K562 (cell line): ENCODE data around the gene EPHA4. TPM values are rescaled to one million over a fixed set of nuclear protein-coding genes. Genes with fewer than 3 reads are reported as not detected.

Source experiments
- ATAC-seq: fragments of 200-7000 bp; cut with Tn5 transposase; 3 replicates; pipeline ENCODE4 v1.9.1; 2020; ENCODE audit warnings: moderate library complexity
- BruUV-seq: library from RNA; stranded (reverse); fragments of 400-500 nt; replicated peaks from 2 replicates; lab custom pipeline; 2021; lab: Mats Ljungman, UMichigan
- CTCF ChIA-PET: fragments of 300-600 bp; formaldehyde crosslinking; extraction: SDS; loops from one replicate; lab custom pipeline; 2021; ENCODE audit warnings: low intra/inter-chr PET ratio; lab: Yijun Ruan, JAX
- POLR2A ChIA-PET: fragments of 300-600, 350-650 bp; sonication (Branson Sonifier 250); formaldehyde crosslinking; extraction: SDS; loops from one replicate; lab custom pipeline; 2021; ENCODE audit warnings: antibody characterized with exemption, inconsistent platforms; lab: Yijun Ruan, JAX
- DNase-seq, 4 experiments: peaks; one replicate each; pipeline versions ENCODE4 v3.0.0 to v3.0.0-alpha.2; 2011 to 2018; ENCODE audit warnings: low spot score in 3 of 4, mixed read lengths in 3 of 4; ENCODE audit errors: extremely low read depth in 1 of 4
- FAIRE-seq: peaks from 2 replicates; lab custom pipeline; 2011; peaks lifted over from hg19 to GRCh38; lab: Jason Lieb, UNC
- H2AFZ ChIP-seq: 2 replicates; pipeline ENCODE4 v1.6.0; 2011; ENCODE audit warnings: low read depth, low read length, control low read depth, inconsistent platforms
- H3K27ac ChIP-seq: fragments of 200-600 bp; 3 replicates; pipeline ENCODE4 v1.8.0; 2011; ENCODE audit warnings: low read depth, mild to moderate bottlenecking, control low read depth, inconsistent platforms, low read length, moderate library complexity, mixed read lengths; ENCODE audit errors: extremely low read depth
- H3K27me3 ChIP-seq, 2 experiments: fragments of 300-600 bp in 1 of 2; 2 replicates in 1 of 2; 3 replicates in 1 of 2; pipeline versions ENCODE4 v1.6.0 to v1.8.0; 2011; ENCODE audit warnings: inconsistent platforms in 2 of 2, low read length in 2 of 2, mild to moderate bottlenecking in 1 of 2, mixed read lengths in 1 of 2, moderate library complexity in 1 of 2; ENCODE audit not compliant: control insufficient read depth in 2 of 2, insufficient read depth in 2 of 2
- H3K36me3 ChIP-seq: fragments of 300-600 bp; 3 replicates; pipeline ENCODE4 v1.8.0; 2011; ENCODE audit warnings: mild to moderate bottlenecking, low read length, inconsistent platforms; ENCODE audit not compliant: control insufficient read depth, insufficient read depth
- H3K4me1 ChIP-seq, 2 experiments: fragments of 200-600 bp in 1 of 2; replicated peaks in 1 of 2; 2 replicates in 1 of 2; 3 replicates in 1 of 2; pipeline versions ENCODE4 v1.5.1 to v1.8.0; 2011; ENCODE audit warnings: inconsistent platforms in 2 of 2, low read length in 2 of 2, mild to moderate bottlenecking in 1 of 2, mixed read lengths in 1 of 2, moderate library complexity in 1 of 2; ENCODE audit not compliant: control insufficient read depth in 2 of 2, insufficient read depth in 2 of 2
- H3K4me2 ChIP-seq: 2 replicates; pipeline ENCODE4 v1.6.1; 2011; ENCODE audit warnings: low read length, control low read depth, inconsistent platforms, mixed read lengths; ENCODE audit not compliant: insufficient read depth
- H3K4me3 ChIP-seq: fragments of 200-600 bp; sonication (generic), shearing (Covaris generic); 2 replicates; pipeline ENCODE4 v1.5.1; 2016; ENCODE audit warnings: control low read depth, inconsistent platforms
- H3K79me2 ChIP-seq: fragments of 200-600 bp; 3 replicates; pipeline ENCODE4 v1.8.0; 2011; ENCODE audit warnings: low read length, inconsistent platforms; ENCODE audit not compliant: control insufficient read depth, insufficient read depth
- H3K9ac ChIP-seq, 2 experiments: 2 replicates each; pipeline versions ENCODE4 v1.6.0 to v1.6.1; 2011; ENCODE audit warnings: low read depth in 2 of 2, low read length in 2 of 2, control low read depth in 1 of 2, inconsistent platforms in 1 of 2, mild to moderate bottlenecking in 1 of 2, mixed read lengths in 1 of 2; ENCODE audit not compliant: insufficient read depth in 1 of 2
- H3K9me1 ChIP-seq: one replicate; pipeline ENCODE4 v1.6.0; 2011; ENCODE audit warnings: inconsistent platforms, mild to moderate bottlenecking, low read length, moderate library complexity; ENCODE audit not compliant: control insufficient read depth, insufficient read depth
- H3K9me3 ChIP-seq: replicated peaks from 2 replicates; pipeline ENCODE4 v1.5.1; 2011; ENCODE audit warnings: low read depth, low read length, inconsistent platforms; ENCODE audit not compliant: control insufficient read depth, insufficient read depth
- H4K20me1 ChIP-seq: replicated peaks from 2 replicates; pipeline ENCODE4 v1.6.1; 2011; ENCODE audit warnings: low read length, inconsistent platforms, mixed read lengths; ENCODE audit not compliant: control insufficient read depth, insufficient read depth
- CAMTA2 ChIP-seq: fragments of 250-450 bp; sonication (Bioruptor Pico); conservative IDR thresholded peaks from 2 replicates; pipeline ENCODE4 v1.5.1; 2022
- NFE2 ChIP-seq: IDR thresholded peaks from 2 replicates; pipeline ENCODE4 v1.6.1; 2014; ENCODE audit warnings: antibody characterized with exemption, low read depth
- PBX2 ChIP-seq, 2 experiments: IDR thresholded peaks in 1 of 2; conservative IDR thresholded peaks in 1 of 2; 2 replicates each; pipeline ENCODE4 v1.6.1; 2016; ENCODE audit warnings: low read depth in 2 of 2, mild to moderate bottlenecking in 1 of 2, missing compliant biosample characterization in 1 of 2, missing genetic modification characterization in 1 of 2, moderate library complexity in 1 of 2
- POLR2H ChIP-seq: IDR thresholded peaks from 2 replicates; pipeline ENCODE4 v1.6.1; 2016; ENCODE audit warnings: missing genetic modification characterization, low read depth, mild to moderate bottlenecking, control low read depth, missing compliant biosample characterization, moderate library complexity
- SIX5 ChIP-seq, 2 experiments: IDR thresholded peaks; 2 replicates each; pipeline ENCODE4 v1.6.1; 2011; ENCODE audit warnings: low read length in 2 of 2, borderline replicate concordance in 1 of 2, low read depth in 1 of 2, mild to moderate bottlenecking in 1 of 2, moderate library complexity in 1 of 2; ENCODE audit not compliant: insufficient read depth in 1 of 2
- TCF3 ChIP-seq: sonication (generic); formaldehyde crosslinking; IDR thresholded peaks from 2 replicates; pipeline ENCODE4 v1.4.0; 2020; ENCODE audit warnings: mild to moderate bottlenecking, missing genetic modification reagents
- ZNF184 ChIP-seq: sonication (generic); formaldehyde crosslinking; IDR thresholded peaks from 2 replicates; pipeline ENCODE4 v1.5.0; 2020; ENCODE audit warnings: missing genetic modification reagents
- ZSCAN32 ChIP-seq: fragments of 450-650 bp; formaldehyde crosslinking; IDR thresholded peaks from 2 replicates; pipeline ENCODE4 v1.4.0; 2020; ENCODE audit warnings: mild to moderate bottlenecking, moderate library complexity
- WGBS: fragments of 100-300 bp; shearing (Covaris generic); methylation state at CpG from one replicate; pipeline ENCODE4 v1.1.6; 2016; ENCODE audit warnings: low coverage, mixed read lengths; ENCODE audit not compliant: insufficient coverage; ENCODE audit errors: missing lambda C conversion rate; 5-methylcytosine and 5-hydroxymethylcytosine counted together
- in situ Hi-C: fragments of 300-500 bp; cut with MboI; formaldehyde crosslinking; loops from 4 replicates; pipeline ENCODE4 v1.15.0; 2018; ENCODE audit warnings: inconsistent platforms, mixed read lengths
- intact Hi-C: fragments of 100-400 bp; cut with micrococcal nuclease; formaldehyde crosslinking; loops from 2 replicates; pipeline ENCODE4 v1.14.2; 2022
- polyA plus RNA-seq, 8 experiments: library from polyadenylated mRNA; depleted of rRNA in 4 of 8; stranded (reverse) in 5 of 8; unstranded in 3 of 8; fragments of >200 nt; fragmentation: Nextera tagmentation in 2 of 8; fragmentation: Illumina TruSeq in 1 of 8; extraction: Ambion mirVana in 2 of 8; extraction: Trizol in 1 of 8; gene quantifications; 2 replicates each; pipeline versions ENCODE4 v1.2.1 to v1.2.3, GENCODE V29; 2011 to 2014; ENCODE audit warnings: inconsistent platforms in 1 of 8, missing spikeins in 1 of 8
- total RNA-seq, 7 experiments: library from RNA; depleted of rRNA in 6 of 7; stranded (reverse); fragments of >200 nt in 6 of 7; fragmentation: Illumina TruSeq in 2 of 7; extraction: Trizol in 2 of 7; gene quantifications; 2 replicates each; pipeline versions ENCODE4 v1.2.1 to v1.2.3, GENCODE V29; 2011 to 2021; ENCODE audit warnings: low replicate concordance in 1 of 7
- TF ChIP-seq, protein P1 (sequence below): fragments of 450-650 bp; IDR thresholded peaks from 2 replicates; pipeline ENCODE4 v1.6.1; 2016; ENCODE audit warnings: missing biosample characterization, missing genetic modification characterization
- TF ChIP-seq, protein P2 (sequence below): sonication (generic); formaldehyde crosslinking; IDR thresholded peaks from 2 replicates; pipeline ENCODE4 v1.8.0; 2023; ENCODE audit warnings: mild to moderate bottlenecking, missing genetic modification reagents

Gene EPHA4
- total and polyA plus RNA-seq, 9 of the 15 experiments (the other 6 are each of a cell fraction or from before 2014, with no cell fraction given) = 0.07 to 0.09 (median 0.07) TPM; not detected in 6

DNA sequence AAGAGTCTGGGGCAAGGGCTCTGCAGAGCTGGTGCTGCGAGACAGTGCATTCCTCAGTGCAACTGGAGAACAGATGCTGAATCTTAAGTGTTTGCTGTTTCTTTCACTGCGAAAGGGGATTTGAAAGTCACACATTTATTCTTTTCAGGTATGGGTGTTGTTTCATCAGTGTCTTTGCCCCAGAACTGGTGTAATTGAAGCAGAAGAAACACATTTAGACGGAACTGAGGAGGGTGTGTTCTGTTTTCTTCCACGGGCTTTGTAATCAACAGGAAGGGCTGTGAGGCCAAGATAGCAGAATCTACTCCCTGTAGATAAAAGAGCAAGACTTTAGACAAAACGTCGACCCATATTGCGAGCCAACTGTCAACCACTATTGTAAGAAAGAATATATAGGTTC is 151.9 kb downstream of the EPHA4 start (continued):
- TF ChIP-seq NFE2 (no peak), ZSCAN32 (CRISPR knock-in tag) (no peak), POLR2H (tag) (no peak), ZNF184 (CRISPR knock-in tag) (no peak), CAMTA2 (no peak), TCF3 (CRISPR knock-in tag) (no peak)
- TF ChIP-seq, protein P1, sequence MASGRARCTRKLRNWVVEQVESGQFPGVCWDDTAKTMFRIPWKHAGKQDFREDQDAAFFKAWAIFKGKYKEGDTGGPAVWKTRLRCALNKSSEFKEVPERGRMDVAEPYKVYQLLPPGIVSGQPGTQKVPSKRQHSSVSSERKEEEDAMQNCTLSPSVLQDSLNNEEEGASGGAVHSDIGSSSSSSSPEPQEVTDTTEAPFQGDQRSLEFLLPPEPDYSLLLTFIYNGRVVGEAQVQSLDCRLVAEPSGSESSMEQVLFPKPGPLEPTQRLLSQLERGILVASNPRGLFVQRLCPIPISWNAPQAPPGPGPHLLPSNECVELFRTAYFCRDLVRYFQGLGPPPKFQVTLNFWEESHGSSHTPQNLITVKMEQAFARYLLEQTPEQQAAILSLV (tag) = no peak

GRCh38 chr2:221415789-221416188 is 156.3 kb downstream of the EPHA4 start:
- FAIRE-seq (no peak), ATAC-seq (no peak), DNase-seq (no peak)
- Histone ChIP-seq H3K79me2 (no peaks in the 10 kb centered on the region), H3K4me1 (no peaks in the 10 kb centered on the region), H2AFZ (no peak overlapping the region), H3K9ac (no peak overlapping the region), H3K9me3 (no peaks in the 10 kb centered on the region), H3K9me1 (no peaks in the 10 kb centered on the region), H3K4me3 (no peak overlapping the region), H3K4me2 (no peak overlapping the region), H3K36me3 (no peaks in the 10 kb centered on the region), H3K27ac (no peak overlapping the region), H4K20me1 (no peaks in the 10 kb centered on the region), H3K27me3 (no peaks in the 10 kb centered on the region)
- ChIA-PET POLR2A (no interaction called here), CTCF (no interaction called here)
- no TSS peak for BruUV-seq
- WGBS = 0% methylated on average over 5 of the region's 5 CpGs
- in situ Hi-C loops = no loop called here
- intact Hi-C loops = no loop called here
- TF ChIP-seq SIX5 (IDR thresholded peaks at IDR 0.05; ENCODE audit: borderline replicate concordance in 1 of 2, insufficient read depth in 1 of 2, low read depth in 1 of 2, low read length in 2 of 2) (no peak), PBX2 (CRISPR knock-in tag; IDR thresholded peaks at IDR 0.05; ENCODE audit: low read depth) (no peak), PBX2 (tag; conservative IDR thresholded peaks at IDR 0.05; ENCODE audit: low read depth) (no peak)
- TF ChIP-seq, protein P2, sequence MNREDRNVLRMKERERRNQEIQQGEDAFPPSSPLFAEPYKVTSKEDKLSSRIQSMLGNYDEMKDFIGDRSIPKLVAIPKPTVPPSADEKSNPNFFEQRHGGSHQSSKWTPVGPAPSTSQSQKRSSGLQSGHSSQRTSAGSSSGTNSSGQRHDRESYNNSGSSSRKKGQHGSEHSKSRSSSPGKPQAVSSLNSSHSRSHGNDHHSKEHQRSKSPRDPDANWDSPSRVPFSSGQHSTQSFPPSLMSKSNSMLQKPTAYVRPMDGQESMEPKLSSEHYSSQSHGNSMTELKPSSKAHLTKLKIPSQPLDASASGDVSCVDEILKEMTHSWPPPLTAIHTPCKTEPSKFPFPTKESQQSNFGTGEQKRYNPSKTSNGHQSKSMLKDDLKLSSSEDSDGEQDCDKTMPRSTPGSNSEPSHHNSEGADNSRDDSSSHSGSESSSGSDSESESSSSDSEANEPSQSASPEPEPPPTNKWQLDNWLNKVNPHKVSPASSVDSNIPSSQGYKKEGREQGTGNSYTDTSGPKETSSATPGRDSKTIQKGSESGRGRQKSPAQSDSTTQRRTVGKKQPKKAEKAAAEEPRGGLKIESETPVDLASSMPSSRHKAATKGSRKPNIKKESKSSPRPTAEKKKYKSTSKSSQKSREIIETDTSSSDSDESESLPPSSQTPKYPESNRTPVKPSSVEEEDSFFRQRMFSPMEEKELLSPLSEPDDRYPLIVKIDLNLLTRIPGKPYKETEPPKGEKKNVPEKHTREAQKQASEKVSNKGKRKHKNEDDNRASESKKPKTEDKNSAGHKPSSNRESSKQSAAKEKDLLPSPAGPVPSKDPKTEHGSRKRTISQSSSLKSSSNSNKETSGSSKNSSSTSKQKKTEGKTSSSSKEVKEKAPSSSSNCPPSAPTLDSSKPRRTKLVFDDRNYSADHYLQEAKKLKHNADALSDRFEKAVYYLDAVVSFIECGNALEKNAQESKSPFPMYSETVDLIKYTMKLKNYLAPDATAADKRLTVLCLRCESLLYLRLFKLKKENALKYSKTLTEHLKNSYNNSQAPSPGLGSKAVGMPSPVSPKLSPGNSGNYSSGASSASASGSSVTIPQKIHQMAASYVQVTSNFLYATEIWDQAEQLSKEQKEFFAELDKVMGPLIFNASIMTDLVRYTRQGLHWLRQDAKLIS = no peak
